ENCODE results near the gene IQGAP3. TPM values are rescaled to one million over a fixed set of nuclear protein-coding genes. Genes with fewer than 3 reads are reported as not detected.

Gene IQGAP3
- total RNA-seq, 2 donors from 2014 or later: 13.6 to 57.9 TPM

DNA sequence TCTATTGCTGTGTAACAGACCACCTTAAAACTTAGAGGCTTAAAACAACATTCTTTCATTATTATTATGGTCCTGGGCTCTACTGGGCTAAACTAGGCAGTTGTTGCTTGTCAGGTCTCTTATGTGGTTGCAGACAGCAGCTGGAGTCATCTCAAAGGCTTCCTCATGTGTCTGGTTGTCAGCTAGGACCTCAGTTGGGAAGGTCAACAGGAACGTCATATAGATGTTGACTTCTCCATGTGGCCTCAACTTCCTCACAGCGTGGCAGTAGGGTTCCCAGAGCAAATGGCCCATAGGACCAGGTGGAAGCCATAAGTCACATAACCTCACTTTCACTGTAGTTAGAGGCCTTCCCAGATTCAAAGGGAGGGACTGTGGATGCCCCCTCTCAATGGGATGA lies 56.4 kb downstream of the IQGAP3 start:
- Histone ChIP-seq H3K9ac (ENCODE audit: low read depth in 2 of 2, low read length in 2 of 2) (no peak overlapping the region), H3K36me3 (no peaks in the 10 kb centered on the region), H3K27me3 (no peaks in the 10 kb centered on the region), H3K9me3 (no peaks in the 10 kb centered on the region), H3K27ac (no peak overlapping the region), H3K4me3 (no peak overlapping the region), H3K4me1 (no peaks in the 10 kb centered on the region)
- intact Hi-C loops (cut with DNase I): no loop called here
- TF ChIP-seq, protein P1, sequence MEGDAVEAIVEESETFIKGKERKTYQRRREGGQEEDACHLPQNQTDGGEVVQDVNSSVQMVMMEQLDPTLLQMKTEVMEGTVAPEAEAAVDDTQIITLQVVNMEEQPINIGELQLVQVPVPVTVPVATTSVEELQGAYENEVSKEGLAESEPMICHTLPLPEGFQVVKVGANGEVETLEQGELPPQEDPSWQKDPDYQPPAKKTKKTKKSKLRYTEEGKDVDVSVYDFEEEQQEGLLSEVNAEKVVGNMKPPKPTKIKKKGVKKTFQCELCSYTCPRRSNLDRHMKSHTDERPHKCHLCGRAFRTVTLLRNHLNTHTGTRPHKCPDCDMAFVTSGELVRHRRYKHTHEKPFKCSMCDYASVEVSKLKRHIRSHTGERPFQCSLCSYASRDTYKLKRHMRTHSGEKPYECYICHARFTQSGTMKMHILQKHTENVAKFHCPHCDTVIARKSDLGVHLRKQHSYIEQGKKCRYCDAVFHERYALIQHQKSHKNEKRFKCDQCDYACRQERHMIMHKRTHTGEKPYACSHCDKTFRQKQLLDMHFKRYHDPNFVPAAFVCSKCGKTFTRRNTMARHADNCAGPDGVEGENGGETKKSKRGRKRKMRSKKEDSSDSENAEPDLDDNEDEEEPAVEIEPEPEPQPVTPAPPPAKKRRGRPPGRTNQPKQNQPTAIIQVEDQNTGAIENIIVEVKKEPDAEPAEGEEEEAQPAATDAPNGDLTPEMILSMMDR (IDR thresholded peaks at IDR 0.05): no peak
- no peak for DNase-seq

DNA sequence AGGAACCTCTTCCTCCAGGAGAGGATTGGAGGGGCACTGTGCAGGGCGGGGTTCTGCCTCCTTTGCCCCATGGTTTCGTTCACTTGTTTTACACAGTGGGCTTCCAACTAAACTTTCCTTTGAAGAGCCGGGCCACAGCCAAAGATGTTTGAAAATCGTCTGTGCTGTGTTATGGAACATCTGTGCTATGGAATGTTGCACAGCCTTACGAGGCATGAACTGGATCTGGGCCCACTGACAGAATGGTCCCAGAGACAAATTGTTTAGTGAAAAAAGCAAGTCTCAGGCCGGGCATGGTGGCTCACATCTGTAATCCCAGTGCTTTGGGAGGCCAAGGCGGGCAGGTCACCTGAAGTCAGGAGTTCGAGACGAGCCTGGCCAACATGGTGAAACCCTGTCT lies 59.2 kb downstream of the IQGAP3 start:
- no peak for DNase-seq
- TF ChIP-seq, protein P1 (IDR thresholded peaks at IDR 0.05): no peak
- Histone ChIP-seq H3K4me3 (no peak overlapping the region), H3K4me1 (no peaks in the 10 kb centered on the region), H3K9ac (ENCODE audit: low read depth in 2 of 2, low read length in 2 of 2) (no peak overlapping the region), H3K27me3 (no peaks in the 10 kb centered on the region), H3K36me3 (no peaks in the 10 kb centered on the region), H3K27ac (no peak overlapping the region), H3K9me3 (no peaks in the 10 kb centered on the region)
- intact Hi-C loops (cut with DNase I): loop anchor here (5.0 kb wide), 1 partner anchor 59 kb away; the partner anchor contains the start of gene IQGAP3

DNA sequence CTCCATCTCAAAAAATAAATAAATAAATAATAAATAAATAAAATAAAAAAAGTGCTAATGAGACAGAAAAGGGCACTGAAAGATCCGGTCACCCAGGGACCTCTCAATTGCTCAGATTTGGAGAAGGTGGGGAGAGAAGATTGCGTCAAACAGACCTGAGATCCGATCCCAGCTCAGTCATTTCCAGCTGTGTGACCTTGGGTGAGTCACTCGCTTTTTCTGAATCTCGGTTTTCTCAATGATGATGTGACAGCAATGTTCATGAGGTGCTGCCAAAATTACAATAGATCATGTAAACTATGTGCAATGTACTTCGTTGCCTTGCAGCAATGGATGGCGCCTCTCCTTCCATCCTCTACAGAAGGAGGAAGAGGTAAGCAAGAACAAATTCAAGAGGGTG lies 60.7 kb downstream of the IQGAP3 start:
- no peaks in the 10 kb centered on the region for H3K27me3 ChIP-seq
- intact Hi-C loops (cut with DNase I): loop anchor here (5.0 kb wide), 1 partner anchor 61 kb away; the partner anchor contains the start of gene IQGAP3
- H3K36me3 ChIP-seq: no peaks in the 10 kb centered on the region
- no peak overlapping the region for H3K9ac ChIP-seq (ENCODE audit: low read depth in 2 of 2, low read length in 2 of 2)
- no peak for DNase-seq
- TF ChIP-seq, protein P1 (IDR thresholded peaks at IDR 0.05): no peak
- no peak overlapping the region for H3K27ac ChIP-seq
- H3K4me1 ChIP-seq: no peaks in the 10 kb centered on the region
- H3K4me3 ChIP-seq: no peak overlapping the region
- no peaks in the 10 kb centered on the region for H3K9me3 ChIP-seq

DNA sequence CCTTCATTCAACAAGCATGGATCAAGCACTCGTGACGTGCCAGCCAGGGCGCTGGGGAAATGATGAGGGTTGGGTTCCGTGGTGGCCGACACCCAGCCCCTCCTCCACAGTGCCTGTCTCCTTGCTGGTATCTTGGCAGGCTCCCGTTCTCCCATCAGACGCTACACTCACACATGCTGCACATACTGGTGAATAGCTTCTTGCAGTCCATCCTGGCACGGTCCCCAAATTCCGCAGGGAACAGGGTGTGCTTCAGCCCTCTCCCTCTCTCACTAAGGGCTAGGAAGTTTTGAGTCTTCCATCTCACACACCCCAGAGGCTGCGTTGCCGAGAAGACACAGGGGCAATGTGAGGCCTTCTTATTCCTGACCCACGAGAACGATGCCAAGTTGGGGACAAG lies 61.7 kb downstream of the IQGAP3 start:
- no peak overlapping the region for H3K27ac ChIP-seq

DNA sequence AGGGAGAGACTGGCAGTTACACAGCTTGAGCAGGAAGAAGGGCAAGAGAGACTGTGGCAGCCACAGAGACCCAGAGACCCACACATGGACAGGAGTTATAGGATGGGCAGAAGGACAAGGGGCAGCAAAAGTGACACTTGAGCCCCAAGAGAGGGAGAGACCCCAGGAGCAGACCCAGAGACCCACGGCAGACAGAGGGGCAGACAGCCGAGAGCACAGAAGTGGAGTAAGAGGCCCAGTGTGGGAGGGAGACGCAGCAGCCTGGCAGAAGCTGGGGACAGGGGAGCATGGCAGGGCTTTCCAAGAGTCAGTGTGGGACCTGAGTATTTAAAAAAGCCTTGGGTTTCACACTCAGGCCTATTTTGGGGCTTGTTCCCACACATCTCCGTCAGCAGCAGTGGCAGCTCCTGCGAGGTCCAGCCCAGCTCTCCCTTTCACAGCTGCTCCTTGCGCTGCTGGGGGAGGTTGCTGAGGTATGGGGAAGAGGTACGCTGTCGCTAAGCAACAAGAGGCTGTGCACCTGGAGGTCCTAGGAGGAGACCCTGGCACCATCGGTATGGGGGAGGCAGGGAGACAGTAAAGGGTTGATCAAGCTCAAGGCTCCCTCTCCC lies 62.8 kb downstream of the IQGAP3 start:
- Histone ChIP-seq H3K9ac (ENCODE audit: low read depth in 2 of 2, low read length in 2 of 2) (peak overlapping the region in 1 of 2 donors; percentile 48), H3K4me1 (peaks cover 9% of the 10 kb centered on the region), H3K27ac (peak overlapping the region; percentile 50), H3K4me3 (no peak overlapping the region), H3K36me3 (no peaks in the 10 kb centered on the region), H3K27me3 (no peaks in the 10 kb centered on the region), H3K9me3 (no peaks in the 10 kb centered on the region)
- no peak for DNase-seq
- intact Hi-C loops (cut with DNase I): loop anchor here (5.0 kb wide), 1 partner anchor 63 kb away; the partner anchor contains the start of gene IQGAP3
- TF ChIP-seq, protein P1 (IDR thresholded peaks at IDR 0.05): no peak

More for the DNA sequence above, 61.7 kb downstream of the IQGAP3 start:
- no peak overlapping the region for H3K4me3 ChIP-seq
- H3K36me3 ChIP-seq: no peaks in the 10 kb centered on the region
- TF ChIP-seq, protein P1 (IDR thresholded peaks at IDR 0.05): no peak
- no peaks in the 10 kb centered on the region for H3K9me3 ChIP-seq
- intact Hi-C loops (cut with DNase I): loop anchor here (5.0 kb wide), 1 partner anchor 62 kb away; the partner anchor contains the start of gene IQGAP3
- H3K9ac ChIP-seq (ENCODE audit: low read depth in 2 of 2, low read length in 2 of 2): no peak overlapping the region
- DNase-seq: peak; percentile 51
- H3K27me3 ChIP-seq: no peaks in the 10 kb centered on the region
- peaks cover 3% of the 10 kb centered on the region for H3K4me1 ChIP-seq
